Body of pancreas (tissue), 4 donors: ENCODE data around the gene CHMP1B. TPM values are rescaled to one million over a fixed set of nuclear protein-coding genes. Genes with fewer than 3 reads are reported as not detected.

Experiments
- ATAC-seq: fragments of 150-250 bp; one replicate; pipeline ENCODE4 v1.9.1; 2016
- DNase-seq, 4 donors: peaks; one replicate each; pipeline ENCODE4 v3.0.0-alpha.2; 2019
- H3K27ac ChIP-seq, 4 donors: fragments of 200-600 bp; sonication (generic); 1 replicate in 3 of 4; 2 replicates in 1 of 4; pipeline versions ENCODE4 v1.5.1 to v1.6.1; 2016 to 2019; ENCODE audit warnings: mild to moderate bottlenecking in 1 of 4, mixed read lengths in 1 of 4, moderate library complexity in 1 of 4
- H3K27me3 ChIP-seq, 2 donors: fragments of 200-600 bp; sonication (generic); one replicate each; pipeline ENCODE4 v1.6.0; 2016; ENCODE audit warnings: mild to moderate bottlenecking in 1 of 2
- H3K36me3 ChIP-seq, 2 donors: fragments of 200-600 bp; sonication (generic); replicated peaks in 1 of 2; 2 replicates each; pipeline ENCODE4 v1.5.1; 2016; ENCODE audit warnings: low read depth in 2 of 2; ENCODE audit not compliant: insufficient read depth in 1 of 2
- H3K4me1 ChIP-seq: fragments of 200-600 bp; sonication (generic); one replicate; pipeline ENCODE4 v1.6.0; 2016
- H3K4me3 ChIP-seq, 2 donors: fragments of 200-600 bp; sonication (generic); 1 replicate in 1 of 2; 2 replicates in 1 of 2; pipeline ENCODE4 v1.5.1; 2016 to 2019
- H3K9me3 ChIP-seq, 3 donors: fragments of 200-600 bp; sonication (generic); 1 replicate in 2 of 3; 2 replicates in 1 of 3; pipeline ENCODE4 v1.5.1; 2016
- CTCF ChIP-seq, 7 experiments: fragments of 450-650 bp in 4 of 7; fragments of 200-600 bp in 3 of 7; sonication (generic) in 3 of 7; IDR thresholded peaks; one replicate each; pipeline ENCODE4 v1.5.1; 2016 to 2019; ENCODE audit warnings: antibody characterized with exemption in 7 of 7
- POLR2A ChIP-seq, 3 donors: fragments of 450-650 bp; IDR thresholded peaks; one replicate each; pipeline ENCODE4 v1.6.1; 2016; ENCODE audit warnings: antibody characterized with exemption in 3 of 3, mild to moderate bottlenecking in 2 of 3
- WGBS, 2 donors: methylation state at CpG; one replicate each; pipeline ENCODE4 v1.1.5; 2017; 5-methylcytosine and 5-hydroxymethylcytosine counted together
- intact Hi-C: fragments of 100-400 bp; cut with DNase I; formaldehyde crosslinking; loops from one replicate; pipeline ENCODE4 v1.15.1; 2023
- total RNA-seq, 2 donors: library from RNA; depleted of rRNA; stranded (reverse); fragments of >200 nt; gene quantifications; one replicate each; pipeline ENCODE4 v1.1.0, GENCODE V29; 2016

CHMP1B gene
- total RNA-seq, 2 donors from 2014 or later, result 23.1 to 27.4 TPM

DNA sequence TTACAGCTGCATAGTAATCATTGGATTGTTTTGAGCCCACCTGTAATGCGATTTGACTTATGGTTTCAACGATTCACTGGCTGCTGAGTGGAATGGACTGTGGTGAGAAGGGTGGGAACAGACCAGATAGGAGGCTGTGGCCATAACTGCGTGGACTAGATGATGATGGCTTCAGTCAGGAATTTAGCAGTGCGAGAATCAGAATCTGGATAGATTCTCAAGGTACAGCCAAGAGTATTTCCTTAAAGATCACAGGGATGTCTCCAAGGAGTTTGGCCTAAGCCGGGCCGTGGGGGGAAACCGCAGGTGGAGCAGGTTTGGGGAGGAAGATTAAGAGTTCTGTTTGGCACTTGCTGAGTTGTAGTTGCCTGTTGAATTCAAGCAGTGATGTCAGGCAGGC, 44.0 kb upstream of the CHMP1B start:
- ATAC-seq (no peak), DNase-seq (no peak)
- WGBS, 2 donors, result 83 to 85% methylated on average over 7 of the region's 7 CpGs
- H3K36me3 ChIP-seq, result no peaks in the 10 kb centered on the region
- TF ChIP-seq CTCF (IDR thresholded peaks at IDR 0.05) (no peak), POLR2A (IDR thresholded peaks at IDR 0.05) (no peak)
- H3K27me3 ChIP-seq, result no peaks in the 10 kb centered on the region
- H3K4me3 ChIP-seq, result no peak overlapping the region
- H3K27ac ChIP-seq, result no peak overlapping the region
- no peaks in the 10 kb centered on the region for H3K4me1 ChIP-seq
- intact Hi-C loops, result no loop called here
- no peaks in the 10 kb centered on the region for H3K9me3 ChIP-seq

DNA sequence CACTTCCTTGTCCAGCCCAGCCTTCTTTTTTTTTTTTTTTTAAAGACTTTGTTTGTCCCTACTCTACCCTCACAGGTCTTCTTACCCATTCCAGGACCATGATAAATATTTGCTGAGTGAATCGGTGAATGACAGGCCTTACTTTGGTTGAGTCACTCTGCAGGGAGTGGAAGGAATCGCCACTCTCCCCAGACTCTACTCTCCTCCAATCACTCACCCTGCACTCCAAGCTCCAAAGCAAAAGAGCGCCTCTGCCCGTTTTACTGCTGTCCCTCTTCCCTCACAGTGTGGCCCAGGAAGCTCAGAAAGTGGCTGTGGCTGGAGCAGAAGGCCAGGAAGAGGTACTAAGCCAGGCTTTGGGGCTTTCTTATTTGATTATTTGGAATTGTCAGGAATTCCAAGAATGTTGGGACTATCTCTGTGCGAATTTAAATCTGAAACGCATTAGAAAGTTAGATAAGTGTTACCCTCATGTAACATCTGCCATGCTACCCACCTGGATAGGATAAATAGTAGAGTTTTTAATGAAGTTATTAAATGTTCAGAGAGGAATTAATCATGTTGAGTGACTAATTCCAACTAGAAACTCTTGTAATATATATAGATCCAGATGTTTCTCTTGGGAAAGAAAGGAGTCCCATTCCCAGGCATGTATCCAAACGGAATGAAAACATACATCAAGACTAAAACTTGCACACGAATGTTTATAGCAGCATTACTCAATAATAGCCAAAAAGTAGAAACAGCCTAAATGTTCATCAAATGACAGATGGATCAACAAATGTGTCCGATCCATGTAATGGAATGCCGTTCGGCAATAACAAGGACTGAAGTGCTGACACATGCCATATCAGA, 43.0 kb upstream of the CHMP1B start:
- no peak for ATAC-seq
- 57 to 62% methylated on average over 11 of the region's 11 CpGs for WGBS, 2 donors
- H3K27ac ChIP-seq, result no peak overlapping the region

DNA sequence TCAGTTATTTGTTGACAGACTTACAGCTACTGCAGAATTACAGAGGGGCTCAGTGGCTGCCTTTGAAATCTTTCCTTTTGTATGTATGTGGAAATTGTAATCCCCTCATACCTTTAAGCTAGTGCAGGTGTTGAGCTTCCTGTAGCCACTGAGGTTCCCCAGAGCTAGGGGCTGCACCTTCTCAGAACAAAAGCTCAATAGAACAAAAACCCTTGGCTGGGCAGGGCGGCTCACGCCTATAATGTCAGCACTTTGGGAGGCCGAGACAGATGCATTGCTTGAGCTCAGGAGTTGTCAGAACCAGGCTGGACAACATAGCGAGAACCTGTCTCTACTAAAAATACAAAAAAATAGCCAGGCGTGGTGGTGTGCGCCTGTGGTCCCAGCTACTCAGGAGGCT, 41.3 kb upstream of the CHMP1B start:
- Histone ChIP-seq H3K4me1 (no peaks in the 10 kb centered on the region), H3K4me3 (no peak overlapping the region), H3K27ac (no peak overlapping the region), H3K27me3 (no peaks in the 10 kb centered on the region), H3K36me3 (no peaks in the 10 kb centered on the region), H3K9me3 (no peaks in the 10 kb centered on the region)
- DNase-seq (no peak), ATAC-seq (no peak)
- no peak for TF ChIP-seq CTCF (IDR thresholded peaks at IDR 0.05)
- TF ChIP-seq POLR2A (IDR thresholded peaks at IDR 0.05), result no peak
- WGBS, 2 donors, result 86 to 94% methylated on average over 2 to 6 of the region's 6 CpGs
- intact Hi-C loops, result no loop called here

More for the DNA sequence above, 43.0 kb upstream of the CHMP1B start:
- H3K9me3 ChIP-seq, result no peaks in the 10 kb centered on the region
- TF ChIP-seq POLR2A (IDR thresholded peaks at IDR 0.05) (no peak), CTCF (IDR thresholded peaks at IDR 0.05) (no peak)
- no peaks in the 10 kb centered on the region for H3K4me1 ChIP-seq
- H3K4me3 ChIP-seq, result no peak overlapping the region
- intact Hi-C loops, result no loop called here
- H3K27me3 ChIP-seq, result no peaks in the 10 kb centered on the region
- no peak for DNase-seq
- H3K36me3 ChIP-seq, result no peaks in the 10 kb centered on the region

- Histone ChIP-seq H3K27ac (no peak overlapping the region), H3K9me3 (no peaks in the 10 kb centered on the region), H3K36me3 (no peaks in the 10 kb centered on the region), H3K4me3 (no peak overlapping the region), H3K27me3 (no peaks in the 10 kb centered on the region), H3K4me1 (no peaks in the 10 kb centered on the region)
- no peak for ATAC-seq
- intact Hi-C loops, result no loop called here
- no peak for DNase-seq
- TF ChIP-seq POLR2A (IDR thresholded peaks at IDR 0.05), result no peak
- TF ChIP-seq CTCF (IDR thresholded peaks at IDR 0.05), result no peak
- WGBS, 2 donors, result 78 to 86% methylated on average over 3 of the region's 3 CpGs
Measured at GRCh38 chr18:11810379-11810778, 40.8 kb upstream of the CHMP1B start.

- TF ChIP-seq POLR2A (IDR thresholded peaks at IDR 0.05), result no peak
- no peak for TF ChIP-seq CTCF (IDR thresholded peaks at IDR 0.05)
- Histone ChIP-seq H3K4me1 (no peaks in the 10 kb centered on the region), H3K36me3 (no peaks in the 10 kb centered on the region), H3K4me3 (no peak overlapping the region), H3K27me3 (no peaks in the 10 kb centered on the region), H3K9me3 (no peaks in the 10 kb centered on the region), H3K27ac (no peak overlapping the region)
- DNase-seq (no peak), ATAC-seq (no peak)
- WGBS, 2 donors, result 84 to 85% methylated on average over 11 of the region's 11 CpGs
- intact Hi-C loops, result no loop called here
Measured at GRCh38 chr18:11811009-11811408, 40.2 kb upstream of the CHMP1B start.
